Stimulated activated CD8-positive, alpha-beta memory T cell treated with anti-CD3 and anti-CD28 coated beads, Interleukin-15, amount 100 ng/mL, for 24 hours (primary cell): ENCODE data around the gene PRMT1.
"Not testable (repeated sequence)": the region's sequence is repeated elsewhere in the genome, so short reads cannot be mapped to it uniquely, and the experiment has no call there.

Experiments used
- DNase-seq: peaks from one replicate; pipeline ENCODE4 v3.0.0-alpha.2; 2020; ENCODE audit warnings: low read depth

Gene PRMT1

DNA sequence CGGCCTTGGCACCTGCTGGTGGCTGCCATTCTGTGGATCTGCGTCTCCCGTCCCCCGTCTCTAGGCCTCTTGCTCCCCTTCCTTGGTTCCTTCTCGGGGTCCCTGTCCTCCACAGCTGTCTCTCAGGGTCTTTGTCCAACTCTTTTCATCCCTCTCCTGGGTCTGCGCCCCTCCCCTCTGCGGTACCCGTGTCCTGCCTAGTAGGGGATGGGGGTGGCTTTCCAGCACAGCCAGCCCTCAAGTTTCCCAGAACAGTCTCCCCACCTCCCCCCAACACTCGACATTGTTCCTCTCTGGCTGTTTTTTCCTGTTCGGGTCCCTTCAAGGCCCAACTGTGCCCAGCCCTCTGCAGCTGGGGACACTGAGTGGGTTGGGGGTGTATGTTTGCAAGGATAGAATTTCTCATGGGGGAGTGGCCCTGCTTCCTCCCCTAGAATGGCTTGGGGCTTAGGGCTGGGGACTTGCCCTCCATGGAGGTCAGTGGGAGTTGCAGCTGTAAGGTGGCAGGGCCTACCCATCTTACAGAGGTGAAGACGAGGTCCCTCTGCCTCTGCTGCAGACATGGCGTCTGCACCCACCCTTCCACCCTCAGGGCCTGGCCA is 11.6 kb downstream of the PRMT1 start:
- no peak for DNase-seq

DNA sequence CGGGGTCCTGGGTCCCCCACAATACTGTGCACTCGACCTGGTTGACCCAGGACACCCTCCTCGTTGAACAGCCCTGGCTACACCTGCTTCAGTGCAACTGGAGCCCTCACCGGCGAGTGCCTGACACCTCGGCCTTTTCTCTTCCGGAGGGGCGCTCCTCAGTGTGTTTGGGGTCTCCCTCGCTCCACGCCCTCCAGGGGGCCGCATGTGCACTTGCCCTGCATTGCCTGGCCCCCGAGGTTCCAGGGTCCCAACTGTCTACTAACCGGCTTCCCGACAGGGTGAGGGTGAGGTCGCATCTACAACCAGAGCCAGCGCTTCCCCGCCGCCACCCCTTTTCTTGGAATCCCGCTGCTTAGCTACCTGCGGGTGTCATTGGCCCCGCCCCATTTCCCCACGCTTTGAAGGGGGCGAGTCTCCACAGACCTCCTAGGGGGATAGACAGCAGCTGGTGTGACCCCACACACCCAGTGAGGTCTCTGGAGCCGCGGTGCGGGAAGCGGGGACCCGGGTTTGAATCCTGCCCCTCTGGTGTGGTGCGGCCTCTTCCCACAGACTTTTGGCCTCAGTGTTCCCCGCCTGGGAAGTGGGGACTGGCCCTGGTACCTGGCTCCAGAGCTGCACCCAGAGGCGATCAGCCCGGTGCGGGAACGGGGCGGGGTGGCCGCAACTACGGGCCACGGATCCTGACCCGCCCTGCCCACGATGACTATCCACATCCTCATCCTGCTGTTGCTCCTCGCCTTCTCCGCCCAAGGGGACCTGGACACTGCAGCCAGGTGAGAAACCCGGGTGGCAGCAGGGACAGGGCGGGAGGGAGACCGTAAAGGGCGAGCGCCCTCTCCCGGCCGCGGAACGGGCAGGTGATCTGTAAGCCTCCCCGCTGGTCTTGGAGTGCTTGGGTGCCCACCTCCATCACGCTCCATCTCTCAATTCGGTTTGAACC is 12.3 kb downstream of the PRMT1 start, which contains the start of gene ADM5:
ADM5 (plus strand) TSS at position 462 of the 946 bp plus-strand sequence; CDS start at position 706, 244 bp downstream.
- no peak for DNase-seq

- DNase-seq, result no peak
Observed at GRCh38 chr19:49690079-49690655, 13.1 kb downstream of the PRMT1 start.

- DNase-seq, result no peak
Observed at GRCh38 chr19:49690656-49691242, 13.7 kb downstream of the PRMT1 start, which contains the start of gene CPT1C. CPT1C (plus strand) TSS chr19:49691116; CDS start chr19:49692253, 1,137 bp downstream.

GRCh38 chr19:49691243-49692146 is 14.4 kb downstream of the PRMT1 start:
- no peak for DNase-seq

- no peak for DNase-seq
Observed at GRCh38 chr19:49692147-49692506, 15.1 kb downstream of the PRMT1 start.

DNA sequence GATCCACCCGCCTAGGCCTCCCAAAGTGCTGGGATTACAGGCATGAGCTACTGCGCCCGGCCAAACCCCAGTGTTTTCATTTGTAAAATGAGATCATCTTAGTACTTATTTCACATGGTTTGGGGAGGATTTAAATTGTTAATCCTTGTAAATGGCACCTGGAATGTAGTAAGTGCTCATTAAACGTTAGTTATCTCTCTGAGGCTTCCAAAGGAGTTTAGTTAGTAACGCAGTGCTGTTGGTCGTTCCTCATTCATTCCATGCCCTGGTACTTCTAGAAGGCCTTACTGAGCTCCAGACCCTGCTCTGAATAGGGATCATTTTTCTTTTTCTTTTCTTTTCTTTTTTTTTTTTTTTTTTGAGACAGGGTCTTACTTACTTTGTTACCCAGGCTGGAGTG is 19.0 kb downstream of the PRMT1 start:
- DNase-seq, result no peak

DNA sequence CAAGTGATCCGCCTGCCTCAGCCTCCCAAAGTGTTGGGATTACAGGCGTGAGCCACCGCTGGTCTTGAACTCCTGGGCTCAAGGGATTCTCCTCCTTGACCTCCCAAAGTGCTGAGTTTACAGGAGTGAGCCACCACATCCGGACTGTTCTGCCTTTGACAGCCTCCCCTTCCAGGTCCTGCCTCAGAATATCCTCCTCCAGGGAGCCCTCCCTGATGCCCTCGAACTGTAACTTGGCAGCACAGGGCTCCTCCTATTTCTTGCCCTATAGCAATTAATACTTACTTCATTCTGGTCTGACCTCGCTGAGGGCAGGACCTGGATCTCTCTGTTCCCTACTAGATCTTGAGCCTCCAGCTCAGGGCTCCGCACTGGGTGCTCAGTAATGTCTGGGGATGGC is 19.8 kb downstream of the PRMT1 start:
- no peak for DNase-seq

GRCh38 chr19:49699364-49699763 is 22.3 kb downstream of the PRMT1 start:
- no peak for DNase-seq

DNA sequence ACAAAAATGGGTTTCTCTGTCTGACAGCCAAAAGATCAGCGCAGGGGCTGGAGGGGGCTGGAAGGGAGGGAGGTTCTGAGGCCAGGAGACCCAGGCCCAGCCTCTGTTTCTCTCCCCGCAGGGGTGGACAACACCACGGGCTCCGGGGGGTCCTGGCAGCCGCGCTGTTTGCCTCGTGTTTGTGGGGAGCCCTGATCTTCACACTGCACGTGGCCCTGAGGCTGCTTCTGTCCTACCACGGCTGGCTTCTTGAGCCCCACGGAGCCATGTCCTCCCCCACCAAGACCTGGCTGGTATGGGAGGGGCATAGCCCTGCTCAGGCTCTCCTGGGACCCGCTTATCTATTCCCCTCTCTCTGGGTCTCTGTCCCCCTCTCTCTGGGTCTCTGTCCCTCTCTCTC is 23.5 kb downstream of the PRMT1 start:
- DNase-seq, result no peak

GRCh38 chr19:49701271-49701786 is 24.3 kb downstream of the PRMT1 start:
- DNase-seq, result no peak

DNA sequence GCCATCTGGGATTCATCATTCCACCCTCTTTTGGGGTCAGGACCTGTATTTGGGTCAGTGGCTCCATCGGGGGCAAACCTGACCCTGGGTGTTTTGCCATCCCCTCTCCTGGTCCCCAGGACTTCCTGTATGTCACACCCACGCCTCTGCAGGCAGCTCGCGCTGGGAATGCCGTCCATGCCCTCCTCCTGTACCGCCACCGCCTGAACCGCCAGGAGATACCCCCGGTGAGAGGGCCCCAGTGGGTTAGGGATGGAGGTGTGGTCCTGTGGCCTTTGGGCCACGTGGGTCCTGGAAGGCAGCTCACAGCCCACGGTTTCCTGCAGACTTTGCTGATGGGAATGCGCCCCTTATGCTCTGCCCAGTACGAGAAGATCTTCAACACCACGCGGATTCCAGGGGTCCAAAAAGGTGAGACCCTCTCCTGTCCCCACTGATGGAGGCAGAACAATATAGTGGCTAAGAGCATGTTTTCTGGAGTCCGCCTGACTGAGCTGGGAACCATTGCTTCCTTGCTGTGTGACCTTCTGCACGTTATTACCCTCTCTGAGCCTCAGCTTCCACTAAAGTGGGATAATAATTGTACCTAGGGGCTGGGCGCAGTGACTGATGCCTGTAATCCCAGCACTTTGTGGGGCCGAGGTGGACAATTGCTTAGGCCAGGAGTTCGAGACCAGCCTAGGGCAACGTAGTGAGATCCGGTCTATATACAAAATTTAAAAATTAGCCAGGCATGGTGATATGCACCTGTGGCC is 28.0 kb downstream of the PRMT1 start:
- no peak for DNase-seq

GRCh38 chr19:49705919-49706318 is 28.8 kb downstream of the PRMT1 start:
- no peak for DNase-seq

GRCh38 chr19:49710372-49710951 is 33.4 kb downstream of the PRMT1 start:
- DNase-seq, result no peak

GRCh38 chr19:49712397-49712859 is 35.4 kb downstream of the PRMT1 start:
- DNase-seq, result no peak

- no peak for DNase-seq
Observed at GRCh38 chr19:49713236-49713845, 36.3 kb downstream of the PRMT1 start.

- DNase-seq, result no peak
Observed at GRCh38 chr19:49716154-49716553, 39.1 kb downstream of the PRMT1 start.

DNA sequence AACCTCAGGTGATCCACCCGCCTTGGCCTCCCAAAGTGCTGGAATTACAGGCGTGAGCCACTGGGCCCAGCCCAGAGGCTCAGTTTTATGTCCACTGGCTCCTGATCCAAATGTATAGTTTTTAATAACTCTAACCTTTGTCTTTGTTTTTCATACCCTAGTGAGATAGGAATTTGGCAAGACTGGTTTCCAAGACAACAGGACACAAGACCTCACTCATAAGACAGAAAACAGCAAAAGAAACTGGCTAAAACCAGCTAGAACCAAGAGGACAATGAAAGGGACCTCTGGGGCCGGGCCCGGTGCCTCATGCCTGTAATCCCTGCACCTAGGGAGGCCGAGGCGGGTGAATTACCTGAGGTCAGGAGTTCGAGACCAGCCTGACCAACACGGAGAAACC is 41.4 kb downstream of the PRMT1 start:
- no peak for DNase-seq

- no peak for DNase-seq
Observed at GRCh38 chr19:49718991-49719390, 41.9 kb downstream of the PRMT1 start.

DNA sequence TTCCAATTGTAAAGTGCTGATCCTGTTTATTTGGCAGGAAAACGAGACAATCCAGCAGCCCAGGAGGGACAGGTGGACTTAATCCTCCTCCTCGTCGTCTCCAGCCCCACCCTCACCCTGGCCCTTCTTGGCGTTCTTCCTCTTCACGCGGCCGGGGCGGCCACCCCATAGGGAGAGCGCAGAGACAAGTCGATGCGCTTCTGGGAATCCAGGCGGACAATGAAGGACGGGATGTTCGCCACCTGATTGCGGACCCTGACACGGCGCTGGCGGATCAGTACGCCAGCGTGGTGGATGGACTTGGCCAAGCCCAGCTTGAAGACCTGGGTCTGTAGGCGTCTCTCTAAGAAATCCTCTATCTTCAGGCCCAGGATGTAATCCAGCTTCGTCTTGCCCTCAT is 42.3 kb downstream of the PRMT1 start:
- not testable (repeated sequence) for DNase-seq
